WTC11 (cell line): Measurements from ENCODE around the gene FOXP1. TPM values are rescaled to one million over a fixed set of nuclear protein-coding genes. Genes with fewer than 3 reads are reported as not detected.

Experiments
- ATAC-seq: fragments of 200-7000 bp; cut with Tn5 transposase; 2 replicates; pipeline ENCODE4 v1.10.0; 2021; ENCODE audit warnings: mild to moderate bottlenecking, moderate library complexity
- CTCF ChIA-PET: fragments of 300-600 bp; sonication (Branson Sonifier 250); formaldehyde crosslinking; loops from one replicate; lab custom pipeline; 2021; ENCODE audit warnings: antibody characterized with exemption; lab: Charles Lee
- POLR2A ChIA-PET: fragments of 350-600 bp; sonication (Branson Sonifier 250); formaldehyde crosslinking; loops from one replicate; lab custom pipeline; 2021; ENCODE audit warnings: antibody characterized with exemption; lab: Charles Lee
- DNase-seq: peaks from one replicate; pipeline ENCODE4 v3.0.0; 2021; ENCODE audit warnings: low spot score
- H3K27ac Mint-ChIP-seq: 2 replicates; pipeline ENCODE4 v1.8.0; 2021; ENCODE audit warnings: mixed read lengths
- H3K27me3 Mint-ChIP-seq: 2 replicates; pipeline ENCODE4 v1.8.0; 2021; ENCODE audit warnings: low read depth, mild to moderate bottlenecking, moderate library complexity, mixed read lengths
- H3K36me3 Mint-ChIP-seq: 2 replicates; pipeline ENCODE4 v1.8.0; 2021; ENCODE audit warnings: mixed read lengths
- H3K4me1 Mint-ChIP-seq: 2 replicates; pipeline ENCODE4 v1.8.0; 2022; ENCODE audit warnings: mixed read lengths
- H3K4me3 Mint-ChIP-seq: 2 replicates; pipeline ENCODE4 v1.8.0; 2021; ENCODE audit warnings: mild to moderate bottlenecking, moderate library complexity, mixed read lengths
- H3K9me3 Mint-ChIP-seq: 2 replicates; pipeline ENCODE4 v1.8.0; 2021; ENCODE audit warnings: mixed read lengths
- ATF3 ChIP-seq: sonication (generic); formaldehyde crosslinking; conservative IDR thresholded peaks from 2 replicates; pipeline ENCODE4 v1.8.1; 2022; ENCODE audit warnings: mild to moderate bottlenecking, missing genetic modification reagents
- ATF6 ChIP-seq: sonication (generic); formaldehyde crosslinking; IDR thresholded peaks from 2 replicates; pipeline ENCODE4 v1.8.1; 2023; ENCODE audit warnings: mild to moderate bottlenecking, missing genetic modification reagents
- CREB1 ChIP-seq: sonication (generic); formaldehyde crosslinking; IDR thresholded peaks from 2 replicates; pipeline ENCODE4 v1.8.0; 2023; ENCODE audit warnings: mild to moderate bottlenecking, missing genetic modification reagents
- E2F5 ChIP-seq: sonication (generic); formaldehyde crosslinking; IDR thresholded peaks from 2 replicates; pipeline ENCODE4 v1.8.1; 2022; ENCODE audit warnings: mild to moderate bottlenecking, moderate library complexity, missing genetic modification reagents
- EMX1 ChIP-seq: fragments of 250-450 bp; sonication (Bioruptor Pico); IDR thresholded peaks from 2 replicates; pipeline ENCODE4 v1.8.0; 2021; ENCODE audit warnings: mild to moderate bottlenecking
- ERG ChIP-seq: fragments of 250-450 bp; sonication (Bioruptor Pico); IDR thresholded peaks from 2 replicates; pipeline ENCODE4 v1.8.0; 2021; ENCODE audit warnings: mild to moderate bottlenecking
- ESRRA ChIP-seq: sonication (generic); formaldehyde crosslinking; IDR thresholded peaks from 2 replicates; pipeline ENCODE4 v1.8.1; 2022; ENCODE audit warnings: mild to moderate bottlenecking, missing genetic modification reagents, borderline replicate concordance
- FOXJ3 ChIP-seq: sonication (generic); formaldehyde crosslinking; IDR thresholded peaks from 2 replicates; pipeline ENCODE4 v1.9.0; 2021; ENCODE audit warnings: missing genetic modification reagents, mild to moderate bottlenecking, borderline replicate concordance
- HMGA2 ChIP-seq: fragments of 250-450 bp; sonication (Bioruptor Pico); IDR thresholded peaks from 2 replicates; pipeline ENCODE4 v1.4.0; 2021; ENCODE audit warnings: mild to moderate bottlenecking, moderate library complexity
- IRF2 ChIP-seq: sonication (generic); formaldehyde crosslinking; IDR thresholded peaks from 2 replicates; pipeline ENCODE4 v1.8.0; 2022; ENCODE audit warnings: low read depth, missing genetic modification reagents, borderline replicate concordance
- KAT7 ChIP-seq: sonication (generic); formaldehyde crosslinking; IDR thresholded peaks from 2 replicates; pipeline ENCODE4 v1.8.1; 2023; ENCODE audit warnings: missing genetic modification reagents, mild to moderate bottlenecking, borderline replicate concordance
- NFATC4 ChIP-seq: fragments of 250-450 bp; sonication (Bioruptor Pico); IDR thresholded peaks from 2 replicates; pipeline ENCODE4 v1.9.0; 2021; ENCODE audit warnings: mild to moderate bottlenecking
- NR2C2 ChIP-seq: sonication (generic); formaldehyde crosslinking; IDR thresholded peaks from 2 replicates; pipeline ENCODE4 v1.8.0; 2022; ENCODE audit warnings: mild to moderate bottlenecking, missing genetic modification reagents
- PREB ChIP-seq: sonication (generic); formaldehyde crosslinking; IDR thresholded peaks from 2 replicates; pipeline ENCODE4 v1.8.1; 2022; ENCODE audit warnings: mild to moderate bottlenecking, missing genetic modification reagents, moderate library complexity, borderline replicate concordance
- SMAD4 ChIP-seq: sonication (generic); formaldehyde crosslinking; IDR thresholded peaks from 2 replicates; pipeline ENCODE4 v1.8.0; 2022; ENCODE audit warnings: mild to moderate bottlenecking, missing genetic modification reagents
- SP1 ChIP-seq: sonication (generic); formaldehyde crosslinking; conservative IDR thresholded peaks from 2 replicates; pipeline ENCODE4 v1.8.1; 2022; ENCODE audit warnings: missing genetic modification reagents
- TEAD4 ChIP-seq: sonication (generic); formaldehyde crosslinking; IDR thresholded peaks from 2 replicates; pipeline ENCODE4 v1.8.0; 2022; ENCODE audit warnings: mild to moderate bottlenecking, missing genetic modification reagents
- ZBTB43 ChIP-seq: sonication (generic); formaldehyde crosslinking; IDR thresholded peaks from 2 replicates; pipeline ENCODE4 v1.8.1; 2023; ENCODE audit warnings: mild to moderate bottlenecking, missing genetic modification reagents
- ZNF232 ChIP-seq: sonication (generic); formaldehyde crosslinking; IDR thresholded peaks from 2 replicates; pipeline ENCODE4 v1.8.0; 2022; ENCODE audit warnings: mild to moderate bottlenecking, missing genetic modification reagents
- ZNF281 ChIP-seq: sonication (generic); formaldehyde crosslinking; IDR thresholded peaks from 2 replicates; pipeline ENCODE4 v1.8.0; 2023; ENCODE audit warnings: mild to moderate bottlenecking, missing genetic modification reagents
- ZNF317 ChIP-seq: sonication (generic); formaldehyde crosslinking; IDR thresholded peaks from 2 replicates; pipeline ENCODE4 v1.8.1; 2023; ENCODE audit warnings: low read depth, mild to moderate bottlenecking, moderate library complexity, missing genetic modification reagents, borderline replicate concordance
- total RNA-seq: library from RNA; stranded (reverse); gene quantifications from 3 replicates; pipeline ENCODE4 v1.2.3, GENCODE V29; 2021

FOXP1 gene
- total RNA-seq, 1 experiment from 2014 or later = 25.8 TPM

- H3K36me3 Mint-ChIP-seq = peaks cover 7% of the 10 kb centered on the region; the same call in 1 of the 2 replicates
- H3K4me1 Mint-ChIP-seq = peaks cover 23% of the 10 kb centered on the region
- TF ChIP-seq E2F5 (CRISPR knock-in tag) = no peak
- no peak for TF ChIP-seq SP1 (CRISPR knock-in tag)
- peaks cover 23% of the 10 kb centered on the region for H3K9me3 Mint-ChIP-seq
- POLR2A ChIA-PET = no interaction called here
- ATAC-seq = no peak
- CTCF ChIA-PET = no interaction called here
- no peak for DNase-seq
- H3K27me3 Mint-ChIP-seq = peaks cover 2% of the 10 kb centered on the region; the same call in 1 of the 2 replicates
- H3K4me3 Mint-ChIP-seq = no peak overlapping the region
- H3K27ac Mint-ChIP-seq = no peak overlapping the region
These were observed 4.4 kb upstream of the FOXP1 start for GRCh38 chr3:71587958-71588357.

- ATAC-seq = no peak
- no peak overlapping the region for H3K4me3 Mint-ChIP-seq
- TF ChIP-seq KAT7 (CRISPR knock-in tag) (no peak), NR2C2 (no peak), ZNF232 (CRISPR knock-in tag) (no peak), SMAD4 (CRISPR knock-in tag) (no peak), ERG (no peak), TEAD4 (CRISPR knock-in tag) (no peak), FOXJ3 (CRISPR knock-in tag) (no peak), ZBTB43 (CRISPR knock-in tag) (no peak), ATF3 (CRISPR knock-in tag) (no peak), PREB (CRISPR knock-in tag) (no peak), ATF6 (CRISPR knock-in tag) (no peak), EMX1 (CRISPR knock-in tag) (no peak), ZNF281 (CRISPR knock-in tag) (no peak), CREB1 (CRISPR knock-in tag) (no peak), HMGA2 (CRISPR knock-in tag) (no peak), ZNF317 (CRISPR knock-in tag) (no peak), NFATC4 (CRISPR knock-in tag) (no peak), IRF2 (CRISPR knock-in tag) (no peak), ESRRA (CRISPR knock-in tag) (no peak)
- TF ChIP-seq, all 79 proteins: peak for 0
- CTCF ChIA-PET = interaction anchor here (0.7 kb wide), 2 partner anchors 95 to 1528 kb away, joined by 3 read pairs; no protein-coding TSS in a partner anchor
- no peak overlapping the region for H3K27ac Mint-ChIP-seq
- POLR2A ChIA-PET = no interaction called here
- H3K27me3 Mint-ChIP-seq = peaks cover 10% of the 10 kb centered on the region; the same call in 1 of the 2 replicates
- peaks cover 7% of the 10 kb centered on the region; the same call in 1 of the 2 replicates for H3K36me3 Mint-ChIP-seq
- peaks cover 23% of the 10 kb centered on the region for H3K9me3 Mint-ChIP-seq
- DNase-seq = no peak
- peaks cover 23% of the 10 kb centered on the region for H3K4me1 Mint-ChIP-seq
These were observed 3.3 kb upstream of the FOXP1 start for GRCh38 chr3:71586810-71587242.
